GM12878 (cell line): Measurements from ENCODE around the gene ZKSCAN7. TPM values are rescaled to one million over a fixed set of nuclear protein-coding genes. Genes with fewer than 3 reads are reported as not detected.

Source experiments
- ATAC-seq: fragments of 200-7000 bp; cut with Tn5 transposase; 3 replicates; pipeline ENCODE4 v1.9.1; 2020; ENCODE audit warnings: mild to moderate bottlenecking, moderate library complexity
- BruUV-seq: library from RNA; stranded (reverse); fragments of 400-500 nt; replicated peaks from 2 replicates; lab custom pipeline; 2021; lab: Mats Ljungman, UMichigan
- CTCF ChIA-PET: fragments of 300-600 bp; sonication (Branson Sonifier 250); formaldehyde crosslinking; extraction: SDS; loops from one replicate; lab custom pipeline; 2021; ENCODE audit warnings: inconsistent platforms; lab: Yijun Ruan, JAX
- POLR2A ChIA-PET: fragments of 350-600 bp; formaldehyde crosslinking; extraction: SDS; loops from one replicate; lab custom pipeline; 2021; ENCODE audit warnings: inconsistent platforms; lab: Charles Lee
- RAD21 ChIA-PET: fragments of 300-600 bp; sonication (Branson Sonifier 250); formaldehyde crosslinking; loops from one replicate; lab custom pipeline; 2023; ENCODE audit warnings: antibody characterized with exemption; ENCODE audit not compliant: unreplicated experiment; lab: Charles Lee
- SMC1A ChIA-PET: fragments of 300-600 bp; sonication (Branson Sonifier 250); formaldehyde crosslinking; loops from one replicate; lab custom pipeline; 2023; ENCODE audit not compliant: unreplicated experiment, uncharacterized antibody; lab: Charles Lee
- DNase-seq: peaks from one replicate; pipeline ENCODE4 v3.0.0-alpha.2; 2011; ENCODE audit warnings: low read depth, low spot score
- FAIRE-seq: peaks from 3 replicates; lab custom pipeline; 2011; peaks lifted over from hg19 to GRCh38; lab: Jason Lieb, UNC
- H2AFZ ChIP-seq: 2 replicates; pipeline ENCODE4 v1.6.0; 2011; ENCODE audit warnings: low read depth, low read length, control low read depth; ENCODE audit not compliant: control insufficient read depth
- H3K27ac ChIP-seq: 2 replicates; pipeline ENCODE4 v1.5.1; 2011; ENCODE audit warnings: control low read depth; ENCODE audit not compliant: control insufficient read depth, insufficient read depth
- H3K27me3 ChIP-seq, 2 experiments: replicated peaks in 1 of 2; 2 replicates each; pipeline versions ENCODE4 v1.6.0 to v1.6.1; 2011; ENCODE audit warnings: low read length in 1 of 2; ENCODE audit not compliant: control insufficient read depth in 2 of 2, insufficient read depth in 2 of 2
- H3K36me3 ChIP-seq, 2 experiments: 2 replicates each; pipeline ENCODE4 v1.5.1; 2011; ENCODE audit warnings: low read length in 1 of 2; ENCODE audit not compliant: control insufficient read depth in 2 of 2, insufficient read depth in 2 of 2
- H3K4me1 ChIP-seq: 2 replicates; pipeline ENCODE4 v1.6.1; 2011; ENCODE audit warnings: mild to moderate bottlenecking, low read length, moderate library complexity, mixed read lengths; ENCODE audit not compliant: control insufficient read depth, insufficient read depth
- H3K4me2 ChIP-seq: 2 replicates; pipeline ENCODE4 v1.6.0; 2011; ENCODE audit warnings: control low read depth; ENCODE audit not compliant: control insufficient read depth, insufficient read depth
- H3K4me3 ChIP-seq: fragments of 200-600 bp; sonication (generic); 2 replicates; pipeline ENCODE4 v1.5.1; 2016
- H3K79me2 ChIP-seq: 2 replicates; pipeline ENCODE4 v1.6.0; 2011; ENCODE audit warnings: low read length; ENCODE audit not compliant: control insufficient read depth, insufficient read depth
- H3K9ac ChIP-seq: 2 replicates; pipeline ENCODE4 v1.8.0; 2011; ENCODE audit warnings: low read length, control low read depth, mixed read lengths; ENCODE audit not compliant: control insufficient read depth, insufficient read depth
- H3K9me3 ChIP-seq: replicated peaks from 3 replicates; pipeline ENCODE4 v1.5.1; 2011; ENCODE audit warnings: mild to moderate bottlenecking, low read length; ENCODE audit not compliant: control insufficient read depth, insufficient read depth
- H4K20me1 ChIP-seq: 2 replicates; pipeline ENCODE4 v1.6.0; 2011; ENCODE audit not compliant: control insufficient read depth, insufficient read depth
- CTCF ChIP-seq, 3 experiments: IDR thresholded peaks in 2 of 3; conservative IDR thresholded peaks in 1 of 3; 2 replicates each; pipeline ENCODE4 v1.5.1; 2011; ENCODE audit warnings: low read depth in 3 of 3, low read length in 3 of 3, mild to moderate bottlenecking in 3 of 3, control low read depth in 2 of 3, moderate library complexity in 2 of 3, inconsistent platforms in 1 of 3, mixed read lengths in 1 of 3; ENCODE audit not compliant: control insufficient read depth in 2 of 3, insufficient read depth in 1 of 3; ENCODE audit errors: extremely low read depth in 1 of 3
- RAD21 ChIP-seq: IDR thresholded peaks from 2 replicates; pipeline ENCODE4 v1.6.1; 2011; ENCODE audit warnings: mild to moderate bottlenecking, low read depth, low read length, moderate library complexity; ENCODE audit not compliant: insufficient read depth
- RUNX3 ChIP-seq: IDR thresholded peaks from 2 replicates; pipeline ENCODE4 v1.6.1; 2012; ENCODE audit warnings: low read length, inconsistent platforms
- SMARCA5 ChIP-seq: fragments of 450-650 bp; IDR thresholded peaks from 2 replicates; pipeline ENCODE4 v1.6.1; 2017; ENCODE audit warnings: mild to moderate bottlenecking
- SMC3 ChIP-seq: IDR thresholded peaks from 2 replicates; pipeline ENCODE4 v1.6.1; 2011; ENCODE audit warnings: low read length, improper control_type of control experiment, borderline replicate concordance
- TCF3 ChIP-seq: IDR thresholded peaks from 2 replicates; pipeline ENCODE4 v1.6.1; 2012; ENCODE audit warnings: low read depth, mild to moderate bottlenecking, low read length, borderline replicate concordance; ENCODE audit not compliant: insufficient read depth
- WGBS: methylation state at CpG from one replicate; pipeline ENCODE4 v1.1.6; 2016; ENCODE audit warnings: low lambda C conversion rate; ENCODE audit not compliant: insufficient replicate concordance, insufficient coverage; ENCODE audit errors: missing lambda C conversion rate; 5-methylcytosine and 5-hydroxymethylcytosine counted together
- in situ Hi-C: fragments of 300-500 bp; cut with MboI; formaldehyde crosslinking; loops from 9 replicates; pipeline ENCODE4 v1.14.3; 2018; ENCODE audit warnings: mixed read lengths
- intact Hi-C: fragments of 100-400 bp; cut with micrococcal nuclease; formaldehyde crosslinking; loops from one replicate; pipeline ENCODE4 v1.14.2; 2022; ENCODE audit not compliant: unreplicated experiment
- polyA plus RNA-seq, 11 experiments: library from polyadenylated mRNA; depleted of rRNA in 4 of 11; unstranded in 6 of 11; stranded (reverse) in 5 of 11; fragments of >200 nt; fragmentation: Nextera tagmentation in 4 of 11; fragmentation: Illumina TruSeq in 1 of 11; extraction: Ambion mirVana in 4 of 11; extraction: Trizol in 1 of 11; gene quantifications; 1 replicate in 1 of 11; 2 replicates in 10 of 11; pipeline versions ENCODE4 v1.2.1 to v1.2.3, GENCODE V29; 2011 to 2016; ENCODE audit warnings: inconsistent platforms in 2 of 11, missing spikeins in 2 of 11, low read depth in 1 of 11
- total RNA-seq, 4 experiments: library from RNA; depleted of rRNA in 3 of 4; stranded (reverse); fragments of >200 nt in 3 of 4; fragmentation: Illumina TruSeq in 1 of 4; extraction: Trizol in 1 of 4; gene quantifications; 2 replicates each; pipeline versions ENCODE4 v1.2.1 to v1.2.3, GENCODE V29; 2013 to 2021

Gene ZKSCAN7
- total and polyA plus RNA-seq, 10 of the 15 experiments (the other 5 are each of a cell fraction or from before 2014, with no cell fraction given): 0.77 to 6.0 (median 3.5) TPM

- peak; percentile 68 for ATAC-seq
Observed at GRCh38 chr3:44529927-44530326, 25.1 kb upstream of the ZKSCAN7 start.

More at GRCh38 chr3:44529927-44530326, 25.1 kb upstream of the ZKSCAN7 start:
- H3K4me1 ChIP-seq: no peaks in the 10 kb centered on the region
- H3K4me2 ChIP-seq: no peak overlapping the region
- no peaks in the 10 kb centered on the region for H3K79me2 ChIP-seq
- FAIRE-seq: peak; percentile 18
- POLR2A ChIA-PET: no interaction called here
- CTCF ChIA-PET: interaction anchor here (0.7 to 1.7 kb wide), 4 partner anchors 10 to 384 kb away, joined by 3 to 8 read pairs (median 4); no protein-coding TSS in a partner anchor
- DNase-seq: no peak
- no peaks in the 10 kb centered on the region for H4K20me1 ChIP-seq
- intact Hi-C loops: loop anchor here (5.0 kb wide), 1 partner anchor 208 kb away; no protein-coding TSS in a partner anchor
- TF ChIP-seq TCF3: no peak
- TF ChIP-seq SMARCA5: 0 out of 2 replicates have a peak, but pooled peaks have one; percentile 24
- TF ChIP-seq SMC3: peak; percentile 33; the same call in 1 of the 2 replicates
- peak; percentile 59 for TF ChIP-seq RAD21
- TF ChIP-seq RUNX3: no peak
- TF ChIP-seq CTCF (IDR thresholded peaks at IDR 0.05 in 2 of 3, conservative IDR thresholded peaks at IDR 0.05 in 1 of 3; ENCODE audit: control insufficient read depth in 2 of 3, extremely low read depth in 1 of 3, insufficient read depth in 1 of 3, low read depth in 3 of 3, low read length in 3 of 3): peak; percentile 45 to 49 (median 45); a peak in 5 of 6 replicates
- RAD21 ChIA-PET: interaction anchor here (1.2 kb wide), 1 partner anchor 383 kb away, joined by 4 read pairs; no protein-coding TSS in a partner anchor
- H3K4me3 ChIP-seq: no peak overlapping the region
- BruUV-seq: no TSS peak
- no peak overlapping the region for H2AFZ ChIP-seq
- H3K9ac ChIP-seq: no peak overlapping the region
- no peak overlapping the region for H3K27ac ChIP-seq
- H3K36me3 ChIP-seq: no peaks in the 10 kb centered on the region
- SMC1A ChIA-PET: interaction anchor here (1.2 kb wide), 1 partner anchor 207 kb away, joined by 3 read pairs; no protein-coding TSS in a partner anchor
- WGBS: 5% methylated on average over 1 of the region's 1 CpG
- in situ Hi-C loops: loop anchor here (5.0 kb wide), 1 partner anchor 387 kb away; no protein-coding TSS in a partner anchor
- no peaks in the 10 kb centered on the region; a peak in 1 of 4 replicates for H3K27me3 ChIP-seq
- H3K9me3 ChIP-seq: no peaks in the 10 kb centered on the region
